ENCODE data around the gene ZNF135.
A peak's percentile ranks its signal among the peaks of the same experiment; 100 is the strongest.

Gene ZNF135

GRCh38 chr19:58047672-58048071 is 11.4 kb upstream of the ZNF135 start:
- H3K36me3 ChIP-seq (ENCODE audit: control insufficient read depth, insufficient read depth, low read length): no peaks in the 10 kb centered on the region

GRCh38 chr19:58052256-58052655 is 6.8 kb upstream of the ZNF135 start:
- Histone ChIP-seq H3K9me3 (ENCODE audit: control insufficient read depth, low read length) (peaks cover 65% of the 10 kb centered on the region), H3K4me1 (ENCODE audit: control insufficient read depth, insufficient read depth, low read length, poor library complexity, severe bottlenecking) (no peaks in the 10 kb centered on the region)
- WGBS, 2 experiments (ENCODE audit: insufficient coverage in 2 of 2): 92 to 93% methylated on average over 3 to 12 of the region's 16 CpGs

More at GRCh38 chr19:58047672-58048071, 11.4 kb upstream of the ZNF135 start:
- Histone ChIP-seq H3K4me1 (ENCODE audit: control insufficient read depth, insufficient read depth, low read length, poor library complexity, severe bottlenecking) (no peaks in the 10 kb centered on the region), H3K4me3 (ENCODE audit: extremely low read depth, insufficient read depth, low read length, poor library complexity, severe bottlenecking) (no peak overlapping the region), H3K27ac (ENCODE audit: low read depth, low read length, severe bottlenecking) (no peak overlapping the region), H3K9me3 (ENCODE audit: control insufficient read depth, low read length) (peaks cover 70% of the 10 kb centered on the region)
- WGBS, 2 experiments (ENCODE audit: insufficient coverage in 2 of 2): 82 to 87% methylated on average over 9 to 12 of the region's 12 CpGs

GRCh38 chr19:58053480-58054156 is 5.5 kb upstream of the ZNF135 start:
- no peak overlapping the region for H3K27ac ChIP-seq (ENCODE audit: low read depth, low read length, severe bottlenecking)
- peaks cover 71% of the 10 kb centered on the region for H3K9me3 ChIP-seq (ENCODE audit: control insufficient read depth, low read length)
- 83 to 86% methylated on average over 30 of the region's 30 CpGs for WGBS, 2 experiments (ENCODE audit: insufficient coverage in 2 of 2)
- H3K36me3 ChIP-seq (ENCODE audit: control insufficient read depth, insufficient read depth, low read length): no peaks in the 10 kb centered on the region
- H3K4me3 ChIP-seq (ENCODE audit: extremely low read depth, insufficient read depth, low read length, poor library complexity, severe bottlenecking): no peak overlapping the region
- no peaks in the 10 kb centered on the region for H3K4me1 ChIP-seq (ENCODE audit: control insufficient read depth, insufficient read depth, low read length, poor library complexity, severe bottlenecking)

More at GRCh38 chr19:58052256-58052655, 6.8 kb upstream of the ZNF135 start:
- Histone ChIP-seq H3K36me3 (ENCODE audit: control insufficient read depth, insufficient read depth, low read length) (no peaks in the 10 kb centered on the region), H3K27ac (ENCODE audit: low read depth, low read length, severe bottlenecking) (no peak overlapping the region), H3K4me3 (ENCODE audit: extremely low read depth, insufficient read depth, low read length, poor library complexity, severe bottlenecking) (no peak overlapping the region)

GRCh38 chr19:58054901-58055874 is 3.9 kb upstream of the ZNF135 start:
- WGBS, 2 experiments (ENCODE audit: insufficient coverage in 2 of 2): 76 to 77% methylated on average over 34 to 37 of the region's 37 CpGs
- H3K36me3 ChIP-seq (ENCODE audit: control insufficient read depth, insufficient read depth, low read length): no peaks in the 10 kb centered on the region
- H3K9me3 ChIP-seq (ENCODE audit: control insufficient read depth, low read length): peaks cover 70% of the 10 kb centered on the region
- H3K4me3 ChIP-seq (ENCODE audit: extremely low read depth, insufficient read depth, low read length, poor library complexity, severe bottlenecking): no peak overlapping the region
- H3K27ac ChIP-seq (ENCODE audit: low read depth, low read length, severe bottlenecking): no peak overlapping the region
- no peaks in the 10 kb centered on the region for H3K4me1 ChIP-seq (ENCODE audit: control insufficient read depth, insufficient read depth, low read length, poor library complexity, severe bottlenecking)

GRCh38 chr19:58056261-58056660 is 2.8 kb upstream of the ZNF135 start:
- no peak overlapping the region for H3K27ac ChIP-seq (ENCODE audit: low read depth, low read length, severe bottlenecking)
- H3K4me3 ChIP-seq (ENCODE audit: extremely low read depth, insufficient read depth, low read length, poor library complexity, severe bottlenecking): no peak overlapping the region
- H3K9me3 ChIP-seq (ENCODE audit: control insufficient read depth, low read length): peaks cover 65% of the 10 kb centered on the region
- no peaks in the 10 kb centered on the region for H3K4me1 ChIP-seq (ENCODE audit: control insufficient read depth, insufficient read depth, low read length, poor library complexity, severe bottlenecking)
- 72 to 75% methylated on average over 7 to 8 of the region's 8 CpGs for WGBS, 2 experiments (ENCODE audit: insufficient coverage in 2 of 2)
- no peaks in the 10 kb centered on the region for H3K36me3 ChIP-seq (ENCODE audit: control insufficient read depth, insufficient read depth, low read length)

- Histone ChIP-seq H3K4me3 (ENCODE audit: extremely low read depth, insufficient read depth, low read length, poor library complexity, severe bottlenecking) (no peak overlapping the region), H3K9me3 (ENCODE audit: control insufficient read depth, low read length) (peaks cover 66% of the 10 kb centered on the region), H3K27ac (ENCODE audit: low read depth, low read length, severe bottlenecking) (no peak overlapping the region), H3K36me3 (ENCODE audit: control insufficient read depth, insufficient read depth, low read length) (no peaks in the 10 kb centered on the region), H3K4me1 (ENCODE audit: control insufficient read depth, insufficient read depth, low read length, poor library complexity, severe bottlenecking) (no peaks in the 10 kb centered on the region)
- 67% methylated on average over 7 to 8 of the region's 8 CpGs for WGBS, 2 experiments (ENCODE audit: insufficient coverage in 2 of 2)
Observed at GRCh38 chr19:58056861-58057260, 2.2 kb upstream of the ZNF135 start.

- no peaks in the 10 kb centered on the region for H3K36me3 ChIP-seq (ENCODE audit: control insufficient read depth, insufficient read depth, low read length)
- 95 to 97% methylated on average over 8 to 12 of the region's 13 CpGs for WGBS, 2 experiments (ENCODE audit: insufficient coverage in 2 of 2)
- H3K27ac ChIP-seq (ENCODE audit: low read depth, low read length, severe bottlenecking): no peak overlapping the region
- H3K4me1 ChIP-seq (ENCODE audit: control insufficient read depth, insufficient read depth, low read length, poor library complexity, severe bottlenecking): no peaks in the 10 kb centered on the region
- peaks cover 60% of the 10 kb centered on the region for H3K9me3 ChIP-seq (ENCODE audit: control insufficient read depth, low read length)
- H3K4me3 ChIP-seq (ENCODE audit: extremely low read depth, insufficient read depth, low read length, poor library complexity, severe bottlenecking): no peak overlapping the region
Observed at GRCh38 chr19:58058467-58058866, 615 bp upstream of the ZNF135 start.

GRCh38 chr19:58059671-58060078 is 593 bp downstream of the ZNF135 start:
- Histone ChIP-seq H3K4me1 (ENCODE audit: control insufficient read depth, insufficient read depth, low read length, poor library complexity, severe bottlenecking) (no peaks in the 10 kb centered on the region), H3K4me3 (ENCODE audit: extremely low read depth, insufficient read depth, low read length, poor library complexity, severe bottlenecking) (peak overlapping the region; percentile 39), H3K36me3 (ENCODE audit: control insufficient read depth, insufficient read depth, low read length) (no peaks in the 10 kb centered on the region), H3K27ac (ENCODE audit: low read depth, low read length, severe bottlenecking) (no peak overlapping the region), H3K9me3 (ENCODE audit: control insufficient read depth, low read length) (peaks cover 53% of the 10 kb centered on the region)
- 95 to 97% methylated on average over 14 to 27 of the region's 28 CpGs for WGBS, 2 experiments (ENCODE audit: insufficient coverage in 2 of 2)

GRCh38 chr19:58060231-58060630 is 1.1 kb downstream of the ZNF135 start:
- Histone ChIP-seq H3K4me3 (ENCODE audit: extremely low read depth, insufficient read depth, low read length, poor library complexity, severe bottlenecking) (no peak overlapping the region), H3K27ac (ENCODE audit: low read depth, low read length, severe bottlenecking) (no peak overlapping the region), H3K36me3 (ENCODE audit: control insufficient read depth, insufficient read depth, low read length) (no peaks in the 10 kb centered on the region), H3K9me3 (ENCODE audit: control insufficient read depth, low read length) (peaks cover 55% of the 10 kb centered on the region), H3K4me1 (ENCODE audit: control insufficient read depth, insufficient read depth, low read length, poor library complexity, severe bottlenecking) (no peaks in the 10 kb centered on the region)
- WGBS, 2 experiments (ENCODE audit: insufficient coverage in 2 of 2): 96% methylated on average over 14 to 23 of the region's 24 CpGs

- Histone ChIP-seq H3K4me3 (ENCODE audit: extremely low read depth, insufficient read depth, low read length, poor library complexity, severe bottlenecking) (no peak overlapping the region), H3K36me3 (ENCODE audit: control insufficient read depth, insufficient read depth, low read length) (no peaks in the 10 kb centered on the region), H3K9me3 (ENCODE audit: control insufficient read depth, low read length) (peaks cover 66% of the 10 kb centered on the region), H3K4me1 (ENCODE audit: control insufficient read depth, insufficient read depth, low read length, poor library complexity, severe bottlenecking) (no peaks in the 10 kb centered on the region), H3K27ac (ENCODE audit: low read depth, low read length, severe bottlenecking) (no peak overlapping the region)
- WGBS, 2 experiments (ENCODE audit: insufficient coverage in 2 of 2): 79 to 91% methylated on average over 1 to 3 of the region's 3 CpGs
Observed at GRCh38 chr19:58063712-58064111, 4.6 kb downstream of the ZNF135 start.
